Sigmoid colon (tissue), 3 donors: Measurements from ENCODE around the gene MYO9A.

Experiments used
- CTCF ChIP-seq, 4 experiments: fragments of 450-650 bp in 3 of 4; fragments of 200-600 bp in 1 of 4; IDR thresholded peaks; one replicate each; pipeline ENCODE4 v1.5.1; 2016 to 2019; ENCODE audit warnings: antibody characterized with exemption in 4 of 4, mild to moderate bottlenecking in 3 of 4, moderate library complexity in 2 of 4
- POLR2A ChIP-seq, 2 donors: fragments of 450-650 bp; IDR thresholded peaks; one replicate each; pipeline ENCODE4 v1.6.1; 2016; ENCODE audit warnings: antibody characterized with exemption in 2 of 2, mild to moderate bottlenecking in 2 of 2, moderate library complexity in 2 of 2

- TF ChIP-seq POLR2A (IDR thresholded peaks at IDR 0.05) (no peak), CTCF (IDR thresholded peaks at IDR 0.05) (peak in 3 of 4 experiments; percentile 27 to 59 (median 48))
Observed at GRCh38 chr15:71780115-71780976, 337.6 kb downstream of the MYO9A start.
